ENCODE measurements around the gene DLEU7. TPM values are rescaled to one million over a fixed set of nuclear protein-coding genes. Genes with fewer than 3 reads are reported as not detected.

The DLEU7 gene
- total and polyA plus RNA-seq, 2 of the 13 experiments (the other 11 are each of a cell fraction or from before 2014, with no cell fraction given) = not detected

DNA sequence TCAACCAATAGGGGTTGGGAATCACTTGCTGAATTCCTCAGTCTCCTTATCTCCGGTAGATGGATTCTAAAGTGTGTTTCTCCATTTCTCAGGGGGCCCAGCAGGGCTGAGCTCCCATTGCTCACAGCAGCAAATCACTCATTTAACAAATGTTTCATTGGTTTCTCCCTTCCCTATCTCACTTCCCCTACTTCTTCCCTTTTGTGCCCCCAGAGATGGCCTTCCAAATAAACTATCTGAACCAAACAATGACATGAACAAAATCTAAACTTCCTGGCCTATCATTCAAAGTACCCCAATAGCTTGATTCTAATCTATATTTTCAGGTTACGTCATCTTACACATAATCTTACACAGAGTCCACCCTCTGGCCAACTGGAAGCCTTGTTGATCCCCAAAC is 60.4 kb downstream of the DLEU7 start:
- Histone ChIP-seq H2AFZ (ENCODE audit: low read length) (no peak overlapping the region), H3K9me3 (ENCODE audit: low read length) (no peaks in the 10 kb centered on the region), H4K20me1 (ENCODE audit: insufficient read depth, low read length) (no peaks in the 10 kb centered on the region), H3K27ac (ENCODE audit: extremely low read length, insufficient read depth, low read length) (no peak overlapping the region), H3K4me3 (replicated peaks in 1 of 3; ENCODE audit: insufficient read depth in 1 of 3, low read depth in 2 of 3, low read length in 3 of 3) (no peak overlapping the region), H3K9ac (ENCODE audit: insufficient read depth, low read depth, low read length) (no peak overlapping the region), H3K36me3 (replicated peaks in 1 of 2; ENCODE audit: control insufficient read depth in 1 of 2, insufficient read depth in 2 of 2, low read length in 2 of 2) (no peaks in the 10 kb centered on the region), H3K4me2 (ENCODE audit: low read depth, low read length) (no peak overlapping the region), H3K79me2 (ENCODE audit: insufficient read depth, low read length) (no peaks in the 10 kb centered on the region), H3K4me1 (ENCODE audit: insufficient read depth, low read length) (no peaks in the 10 kb centered on the region), H3K27me3 (ENCODE audit: control insufficient read depth in 1 of 2, insufficient read depth in 2 of 2, low read length in 2 of 2) (no peaks in the 10 kb centered on the region)
- ATAC-seq (no peak), FAIRE-seq (no peak), DNase-seq (ENCODE audit: low spot score) (no peak)
- no TSS peak for BruUV-seq (replicated peaks)
- TF ChIP-seq ELF1 (CRISPR knock-in tag; IDR thresholded peaks at IDR 0.05) (no peak), RXRA (CRISPR knock-in tag; IDR thresholded peaks at IDR 0.05) (no peak), ZNF460 (CRISPR knock-in tag; IDR thresholded peaks at IDR 0.05; ENCODE audit: borderline replicate concordance) (no peak), ZNF619 (CRISPR knock-in tag; IDR thresholded peaks at IDR 0.05) (no peak), POLR2A (IDR thresholded peaks at IDR 0.05; ENCODE audit: insufficient read depth in 1 of 2, low read depth in 2 of 2, low read length in 2 of 2) (no peak), ZNF546 (CRISPR knock-in tag; conservative IDR thresholded peaks at IDR 0.05) (no peak), RAD51 (IDR thresholded peaks at IDR 0.05; ENCODE audit: borderline replicate concordance) (no peak)
- TF ChIP-seq, protein P1, sequence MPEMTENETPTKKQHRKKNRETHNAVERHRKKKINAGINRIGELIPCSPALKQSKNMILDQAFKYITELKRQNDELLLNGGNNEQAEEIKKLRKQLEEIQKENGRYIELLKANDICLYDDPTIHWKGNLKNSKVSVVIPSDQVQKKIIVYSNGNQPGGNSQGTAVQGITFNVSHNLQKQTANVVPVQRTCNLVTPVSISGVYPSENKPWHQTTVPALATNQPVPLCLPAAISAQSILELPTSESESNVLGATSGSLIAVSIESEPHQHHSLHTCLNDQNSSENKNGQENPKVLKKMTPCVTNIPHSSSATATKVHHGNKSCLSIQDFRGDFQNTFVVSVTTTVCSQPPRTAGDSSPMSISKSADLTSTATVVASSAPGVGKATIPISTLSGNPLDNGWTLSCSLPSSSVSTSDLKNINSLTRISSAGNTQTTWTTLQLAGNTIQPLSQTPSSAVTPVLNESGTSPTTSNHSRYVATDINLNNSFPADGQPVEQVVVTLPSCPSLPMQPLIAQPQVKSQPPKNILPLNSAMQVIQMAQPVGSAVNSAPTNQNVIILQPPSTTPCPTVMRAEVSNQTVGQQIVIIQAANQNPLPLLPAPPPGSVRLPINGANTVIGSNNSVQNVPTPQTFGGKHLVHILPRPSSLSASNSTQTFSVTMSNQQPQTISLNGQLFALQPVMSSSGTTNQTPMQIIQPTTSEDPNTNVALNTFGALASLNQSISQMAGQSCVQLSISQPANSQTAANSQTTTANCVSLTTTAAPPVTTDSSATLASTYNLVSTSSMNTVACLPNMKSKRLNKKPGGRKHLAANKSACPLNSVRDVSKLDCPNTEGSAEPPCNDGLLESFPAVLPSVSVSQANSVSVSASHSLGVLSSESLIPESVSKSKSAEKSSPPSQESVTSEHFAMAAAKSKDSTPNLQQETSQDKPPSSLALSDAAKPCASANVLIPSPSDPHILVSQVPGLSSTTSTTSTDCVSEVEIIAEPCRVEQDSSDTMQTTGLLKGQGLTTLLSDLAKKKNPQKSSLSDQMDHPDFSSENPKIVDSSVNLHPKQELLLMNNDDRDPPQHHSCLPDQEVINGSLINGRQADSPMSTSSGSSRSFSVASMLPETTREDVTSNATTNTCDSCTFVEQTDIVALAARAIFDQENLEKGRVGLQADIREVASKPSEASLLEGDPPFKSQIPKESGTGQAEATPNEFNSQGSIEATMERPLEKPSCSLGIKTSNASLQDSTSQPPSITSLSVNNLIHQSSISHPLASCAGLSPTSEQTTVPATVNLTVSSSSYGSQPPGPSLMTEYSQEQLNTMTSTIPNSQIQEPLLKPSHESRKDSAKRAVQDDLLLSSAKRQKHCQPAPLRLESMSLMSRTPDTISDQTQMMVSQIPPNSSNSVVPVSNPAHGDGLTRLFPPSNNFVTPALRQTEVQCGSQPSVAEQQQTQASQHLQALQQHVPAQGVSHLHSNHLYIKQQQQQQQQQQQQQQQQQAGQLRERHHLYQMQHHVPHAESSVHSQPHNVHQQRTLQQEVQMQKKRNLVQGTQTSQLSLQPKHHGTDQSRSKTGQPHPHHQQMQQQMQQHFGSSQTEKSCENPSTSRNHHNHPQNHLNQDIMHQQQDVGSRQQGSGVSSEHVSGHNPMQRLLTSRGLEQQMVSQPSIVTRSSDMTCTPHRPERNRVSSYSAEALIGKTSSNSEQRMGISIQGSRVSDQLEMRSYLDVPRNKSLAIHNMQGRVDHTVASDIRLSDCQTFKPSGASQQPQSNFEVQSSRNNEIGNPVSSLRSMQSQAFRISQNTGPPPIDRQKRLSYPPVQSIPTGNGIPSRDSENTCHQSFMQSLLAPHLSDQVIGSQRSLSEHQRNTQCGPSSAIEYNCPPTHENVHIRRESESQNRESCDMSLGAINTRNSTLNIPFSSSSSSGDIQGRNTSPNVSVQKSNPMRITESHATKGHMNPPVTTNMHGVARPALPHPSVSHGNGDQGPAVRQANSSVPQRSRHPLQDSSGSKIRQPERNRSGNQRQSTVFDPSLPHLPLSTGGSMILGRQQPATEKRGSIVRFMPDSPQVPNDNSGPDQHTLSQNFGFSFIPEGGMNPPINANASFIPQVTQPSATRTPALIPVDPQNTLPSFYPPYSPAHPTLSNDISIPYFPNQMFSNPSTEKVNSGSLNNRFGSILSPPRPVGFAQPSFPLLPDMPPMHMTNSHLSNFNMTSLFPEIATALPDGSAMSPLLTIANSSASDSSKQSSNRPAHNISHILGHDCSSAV (CRISPR knock-in tag; IDR thresholded peaks at IDR 0.05; ENCODE audit: borderline replicate concordance) = no peak
- TF ChIP-seq, protein P2, sequence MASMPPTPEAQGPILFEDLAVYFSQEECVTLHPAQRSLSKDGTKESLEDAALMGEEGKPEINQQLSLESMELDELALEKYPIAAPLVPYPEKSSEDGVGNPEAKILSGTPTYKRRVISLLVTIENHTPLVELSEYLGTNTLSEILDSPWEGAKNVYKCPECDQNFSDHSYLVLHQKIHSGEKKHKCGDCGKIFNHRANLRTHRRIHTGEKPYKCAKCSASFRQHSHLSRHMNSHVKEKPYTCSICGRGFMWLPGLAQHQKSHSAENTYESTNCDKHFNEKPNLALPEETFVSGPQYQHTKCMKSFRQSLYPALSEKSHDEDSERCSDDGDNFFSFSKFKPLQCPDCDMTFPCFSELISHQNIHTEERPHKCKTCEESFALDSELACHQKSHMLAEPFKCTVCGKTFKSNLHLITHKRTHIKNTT (CRISPR knock-in tag; IDR thresholded peaks at IDR 0.05) = no peak
- TF ChIP-seq, protein P3, sequence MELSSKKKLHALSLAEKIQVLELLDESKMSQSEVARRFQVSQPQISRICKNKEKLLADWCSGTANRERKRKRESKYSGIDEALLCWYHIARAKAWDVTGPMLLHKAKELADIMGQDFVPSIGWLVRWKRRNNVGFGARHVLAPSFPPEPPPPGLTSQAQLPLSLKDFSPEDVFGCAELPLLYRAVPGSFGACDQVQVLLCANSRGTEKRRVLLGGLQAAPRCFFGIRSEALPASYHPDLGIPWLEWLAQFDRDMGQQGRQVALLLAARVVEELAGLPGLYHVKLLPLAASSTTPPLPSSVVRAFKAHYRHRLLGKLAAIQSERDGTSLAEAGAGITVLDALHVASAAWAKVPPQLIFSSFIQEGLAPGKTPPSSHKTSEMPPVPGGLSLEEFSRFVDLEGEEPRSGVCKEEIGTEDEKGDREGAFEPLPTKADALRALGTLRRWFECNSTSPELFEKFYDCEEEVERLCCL (CRISPR knock-in tag; IDR thresholded peaks at IDR 0.05; ENCODE audit: borderline replicate concordance) = no peak
- TF ChIP-seq, protein P4, sequence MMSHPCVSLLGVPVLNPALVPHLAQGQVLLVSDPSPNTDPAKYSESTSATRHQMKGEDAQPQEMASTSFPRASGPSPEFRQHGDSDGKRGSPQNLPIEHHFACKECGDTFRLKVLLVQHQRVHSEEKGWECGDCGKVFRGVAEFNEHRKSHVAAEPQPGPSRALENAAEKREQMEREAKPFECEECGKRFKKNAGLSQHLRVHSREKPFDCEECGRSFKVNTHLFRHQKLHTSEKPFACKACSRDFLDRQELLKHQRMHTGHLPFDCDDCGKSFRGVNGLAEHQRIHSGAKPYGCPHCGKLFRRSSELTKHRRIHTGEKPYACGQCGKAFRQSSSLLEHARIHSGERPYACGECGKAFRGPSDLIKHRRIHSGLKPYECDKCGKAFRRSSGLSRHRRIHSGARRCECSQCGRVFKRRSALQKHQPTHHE (CRISPR knock-in tag; IDR thresholded peaks at IDR 0.05; ENCODE audit: borderline replicate concordance) = no peak
- intact Hi-C loops (cut with micrococcal nuclease; ENCODE audit: unreplicated experiment) = no loop called here
- WGBS (ENCODE audit: low lambda C conversion rate) = 90% methylated on average over 2 of the region's 2 CpGs
- in situ Hi-C loops (cut with HindIII; ENCODE audit: extremely low pct_ligation_motif_present, low pct_unique_long_range_greater_than_20kb) = no loop called here
- ChIA-PET CTCF (ENCODE audit: low intra/inter-chr PET ratio, low total read pairs) (no interaction called here), POLR2A (no interaction called here)
